ENCODE results near the gene KLHL10.

- TF ChIP-seq YY1 (IDR thresholded peaks at IDR 0.05; ENCODE audit: insufficient read depth, insufficient read length) (no peak), SUZ12 (IDR thresholded peaks at IDR 0.05; ENCODE audit: extremely low read depth, insufficient read depth, insufficient read length) (no peak), ZNF274 (IDR thresholded peaks at IDR 0.05; ENCODE audit: low read depth, low read length) (no peak)
Measured at GRCh38 chr17:41836550-41837196, 952 bp upstream of the KLHL10 start.

Measured in NT2/D1 (cell line).